Neural cell (in vitro differentiated cells): ENCODE data around the gene TRIM63. TPM values are rescaled to one million over a fixed set of nuclear protein-coding genes. Genes with fewer than 3 reads are reported as not detected.

ENCODE experiments used
- H2AFZ ChIP-seq: fragments of 200-600, 300-800 bp; sonication (generic), shearing (Covaris generic); 2 replicates; pipeline ENCODE4 v1.6.0; 2014; ENCODE audit warnings: low read depth, mild to moderate bottlenecking, antibody characterized with exemption, low read length, moderate library complexity
- H3F3A ChIP-seq: fragments of 200-600 bp; shearing (Covaris generic); 2 replicates; pipeline ENCODE4 v1.6.1; 2016; ENCODE audit warnings: mild to moderate bottlenecking, moderate library complexity, mixed read lengths, antibody characterized with exemption, low read length; ENCODE audit not compliant: insufficient read depth, poor library complexity, severe bottlenecking
- H3K27ac ChIP-seq: fragments of 200-600, 300-800 bp; sonication (generic), shearing (Covaris generic); 2 replicates; pipeline ENCODE4 v1.5.1; 2014; ENCODE audit warnings: mild to moderate bottlenecking, low read length, moderate library complexity
- H3K27me3 ChIP-seq: fragments of 300-800, 200-600 bp; sonication (generic), shearing (Covaris generic); 2 replicates; pipeline ENCODE4 v1.6.0; 2014; ENCODE audit warnings: mild to moderate bottlenecking, low read depth, low read length, moderate library complexity; ENCODE audit not compliant: insufficient read depth
- H3K36me3 ChIP-seq: fragments of 300-800, 200-600 bp; sonication (generic), shearing (Covaris generic); 2 replicates; pipeline ENCODE4 v1.5.1; 2014; ENCODE audit warnings: mild to moderate bottlenecking, antibody characterized with exemption, low read length, moderate library complexity; ENCODE audit not compliant: insufficient read depth
- H3K4me2 ChIP-seq: fragments of 300-800, 200-600 bp; sonication (generic), shearing (Covaris generic); 2 replicates; pipeline ENCODE4 v1.6.0; 2014; ENCODE audit warnings: mild to moderate bottlenecking, low read length
- H3K4me3 ChIP-seq: fragments of 300-800, 200-600 bp; sonication (generic), shearing (Covaris generic); 2 replicates; pipeline ENCODE4 v1.5.1; 2014; ENCODE audit warnings: mild to moderate bottlenecking, low read length, moderate library complexity
- H3K79me2 ChIP-seq: fragments of 200-600 bp; shearing (Covaris generic); replicated peaks from 2 replicates; pipeline ENCODE4 v1.6.0; 2014; ENCODE audit warnings: mild to moderate bottlenecking, low read length, moderate library complexity; ENCODE audit not compliant: insufficient read depth
- H3K9ac ChIP-seq: fragments of 300-800, 200-600 bp; sonication (generic), shearing (Covaris generic); 2 replicates; pipeline ENCODE4 v1.6.1; 2016; ENCODE audit warnings: mild to moderate bottlenecking, low read length, mixed read lengths
- H3K9me2 ChIP-seq: fragments of 200-600 bp; shearing (Covaris generic); 2 replicates; pipeline ENCODE4 v1.6.1; 2016; ENCODE audit warnings: mild to moderate bottlenecking, low read length, mixed read lengths; ENCODE audit not compliant: insufficient read depth
- H3K9me3 ChIP-seq: fragments of 200-600, 300-800 bp; sonication (generic), shearing (Covaris generic); 2 replicates; pipeline ENCODE4 v1.6.1; 2016; ENCODE audit warnings: mild to moderate bottlenecking, mixed run types, low read length, moderate library complexity, mixed read lengths
- H4K20me1 ChIP-seq: fragments of 200-600 bp; shearing (Covaris generic); 2 replicates; pipeline ENCODE4 v1.6.1; 2016; ENCODE audit warnings: mild to moderate bottlenecking, mixed run types; ENCODE audit not compliant: insufficient read depth
- CTCF ChIP-seq: fragments of 450-650 bp; IDR thresholded peaks from 2 replicates; pipeline ENCODE4 v1.5.1; 2014; ENCODE audit warnings: antibody characterized with exemption, mild to moderate bottlenecking, moderate library complexity; ENCODE audit not compliant: poor library complexity, severe bottlenecking
- EP300 ChIP-seq: fragments of 450-650 bp; conservative IDR thresholded peaks from 2 replicates; pipeline ENCODE4 v1.6.1; 2014; ENCODE audit warnings: antibody characterized with exemption, mild to moderate bottlenecking, moderate library complexity; ENCODE audit not compliant: poor library complexity, severe bottlenecking
- EZH2 ChIP-seq: fragments of 200-600, 300-800 bp; shearing (Covaris generic), sonication (generic); IDR thresholded peaks from 2 replicates; pipeline ENCODE4 v1.6.1; 2014; ENCODE audit warnings: antibody characterized with exemption, low read length, borderline replicate concordance, mild to moderate bottlenecking; ENCODE audit not compliant: insufficient read depth, poor library complexity, severe bottlenecking
- MXI1 ChIP-seq: fragments of 450-650 bp; conservative IDR thresholded peaks from 2 replicates; pipeline ENCODE4 v1.6.1; 2014; ENCODE audit warnings: antibody characterized with exemption, mild to moderate bottlenecking; ENCODE audit not compliant: poor library complexity, severe bottlenecking
- POLR2AphosphoS5 ChIP-seq: IDR thresholded peaks from 2 replicates; pipeline ENCODE4 v1.6.1; 2012
- RAD21 ChIP-seq: fragments of 450-650 bp; conservative IDR thresholded peaks from 2 replicates; pipeline ENCODE4 v1.6.1; 2014; ENCODE audit warnings: antibody characterized with exemption, mild to moderate bottlenecking, moderate library complexity
- REST ChIP-seq: IDR thresholded peaks from 2 replicates; pipeline ENCODE4 v1.6.1; 2012; ENCODE audit warnings: borderline replicate concordance
- SMC3 ChIP-seq: fragments of 450-650 bp; conservative IDR thresholded peaks from 2 replicates; pipeline ENCODE4 v1.6.1; 2014; ENCODE audit warnings: antibody characterized with exemption, mild to moderate bottlenecking, moderate library complexity; ENCODE audit not compliant: poor library complexity
- TAF1 ChIP-seq: IDR thresholded peaks from 2 replicates; pipeline ENCODE4 v1.6.1; 2012; ENCODE audit warnings: low read depth
- polyA plus RNA-seq: library from polyadenylated mRNA; depleted of rRNA; stranded (reverse); fragments of >200 nt; gene quantifications from 2 replicates; pipeline ENCODE4 v1.2.3, GENCODE V29; 2014

Gene TRIM63
- polyA plus RNA-seq, 1 donor from 2014 or later: not detected

DNA sequence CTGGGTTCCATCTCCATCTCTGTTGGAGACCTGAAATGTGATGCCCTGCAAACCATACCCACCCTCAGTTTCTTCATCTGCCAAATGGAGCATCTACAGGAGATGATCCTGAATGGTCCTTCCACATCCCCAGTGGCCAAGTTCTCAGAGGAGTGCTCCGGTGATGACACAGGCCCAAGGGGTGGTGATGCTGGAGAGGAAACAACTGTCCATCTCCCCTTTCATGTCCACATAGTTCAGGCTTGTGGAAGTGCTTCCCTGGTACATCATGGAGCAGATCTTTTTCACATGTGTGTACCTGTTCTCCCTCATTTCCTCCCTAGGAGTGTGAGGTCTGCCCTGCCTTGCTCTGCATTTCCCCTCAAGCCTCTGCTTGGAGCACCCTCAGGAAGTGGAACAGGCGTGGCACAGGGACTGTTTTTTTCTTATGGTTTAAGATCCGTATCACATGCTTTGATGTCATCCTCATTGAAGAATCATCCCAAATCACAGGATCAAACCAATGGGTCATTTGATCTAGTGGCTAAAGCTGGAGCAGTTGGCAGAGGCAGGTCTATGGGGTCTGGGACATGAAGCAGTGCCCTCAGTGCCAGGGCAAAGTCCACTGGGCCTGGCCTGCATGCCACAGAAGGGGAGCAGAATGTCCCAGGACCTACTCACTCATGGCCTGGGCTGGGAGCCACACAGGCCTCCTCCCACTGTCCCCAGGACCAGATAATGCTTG, 8.2 kb upstream of the TRIM63 start:
- H3K9me2 ChIP-seq: no peaks in the 10 kb centered on the region
- no peaks in the 10 kb centered on the region for H3K27me3 ChIP-seq
- H4K20me1 ChIP-seq: no peaks in the 10 kb centered on the region
- H3K9ac ChIP-seq: no peak overlapping the region
- H3K9me3 ChIP-seq: no peaks in the 10 kb centered on the region
- H3K4me2 ChIP-seq: no peak overlapping the region
- no peak for TF ChIP-seq EZH2
- no peak for TF ChIP-seq EP300
- TF ChIP-seq CTCF: no peak
- TF ChIP-seq POLR2AphosphoS5: no peak
- no peak for TF ChIP-seq TAF1
- no peak for TF ChIP-seq MXI1
- TF ChIP-seq REST: no peak
- no peak for TF ChIP-seq RAD21
- TF ChIP-seq SMC3: no peak
- no peak overlapping the region for H3K27ac ChIP-seq
- no peaks in the 10 kb centered on the region for H3K36me3 ChIP-seq
- no peaks in the 10 kb centered on the region for H3K79me2 ChIP-seq
- H3F3A ChIP-seq: no peaks in the 10 kb centered on the region
- H3K4me3 ChIP-seq: no peak overlapping the region
- H2AFZ ChIP-seq: no peak overlapping the region

GRCh38 chr1:26072305-26072704, 4.9 kb upstream of the TRIM63 start:
- Histone ChIP-seq H3F3A (no peaks in the 10 kb centered on the region), H3K27me3 (no peaks in the 10 kb centered on the region), H3K4me3 (no peak overlapping the region), H2AFZ (no peak overlapping the region), H3K4me2 (no peak overlapping the region), H3K9me2 (no peaks in the 10 kb centered on the region), H3K27ac (no peak overlapping the region), H3K36me3 (no peaks in the 10 kb centered on the region), H3K79me2 (no peaks in the 10 kb centered on the region), H4K20me1 (no peaks in the 10 kb centered on the region), H3K9me3 (no peaks in the 10 kb centered on the region), H3K9ac (no peak overlapping the region)
- TF ChIP-seq SMC3: no peak
- TF ChIP-seq POLR2AphosphoS5: no peak
- TF ChIP-seq CTCF: no peak
- TF ChIP-seq MXI1: no peak
- TF ChIP-seq EZH2: no peak
- no peak for TF ChIP-seq RAD21
- no peak for TF ChIP-seq REST
- TF ChIP-seq EP300: no peak
- no peak for TF ChIP-seq TAF1
